ENCODE results near the gene RYR2.

Gene RYR2

GRCh38 chr1:237045278-237046016, 3.5 kb downstream of the RYR2 start:
- Histone ChIP-seq H3K36me3 (ENCODE audit: control insufficient read depth in 2 of 2, insufficient read depth in 2 of 2, low read length in 2 of 2) (no peaks in the 10 kb centered on the region), H3K27ac (ENCODE audit: low read length) (no peak overlapping the region), H3K4me3 (ENCODE audit: low read length in 2 of 2) (no peak overlapping the region), H3K27me3 (ENCODE audit: control insufficient read depth in 1 of 2, insufficient read depth in 2 of 2, low read length in 2 of 2) (no peaks in the 10 kb centered on the region), H3K4me1 (ENCODE audit: control insufficient read depth, insufficient read depth, low read length) (peaks cover 11% of the 10 kb centered on the region), H3K9ac (ENCODE audit: low read length in 2 of 2) (no peak overlapping the region), H3K9me3 (ENCODE audit: control insufficient read depth in 2 of 2, low read length in 2 of 2) (no peaks in the 10 kb centered on the region)

- no peaks in the 10 kb centered on the region for H3K36me3 ChIP-seq (ENCODE audit: control insufficient read depth in 2 of 2, insufficient read depth in 2 of 2, low read length in 2 of 2)
- no peaks in the 10 kb centered on the region for H3K27me3 ChIP-seq (ENCODE audit: control insufficient read depth in 1 of 2, insufficient read depth in 2 of 2, low read length in 2 of 2)
- no peak overlapping the region for H3K9ac ChIP-seq (ENCODE audit: low read length in 2 of 2)
- no peak overlapping the region for H3K27ac ChIP-seq (ENCODE audit: low read length)
- H3K9me3 ChIP-seq (ENCODE audit: control insufficient read depth in 2 of 2, low read length in 2 of 2) = no peaks in the 10 kb centered on the region
- H3K4me1 ChIP-seq (ENCODE audit: control insufficient read depth, insufficient read depth, low read length) = peaks cover 6% of the 10 kb centered on the region
- no peak overlapping the region for H3K4me3 ChIP-seq (ENCODE audit: low read length in 2 of 2)
Observed at GRCh38 chr1:237048803-237049202, 6.8 kb downstream of the RYR2 start.

- no peaks in the 10 kb centered on the region for H3K27me3 ChIP-seq (ENCODE audit: control insufficient read depth in 1 of 2, insufficient read depth in 2 of 2, low read length in 2 of 2)
- no peak overlapping the region for H3K9ac ChIP-seq (ENCODE audit: low read length in 2 of 2)
- H3K36me3 ChIP-seq (ENCODE audit: control insufficient read depth in 2 of 2, insufficient read depth in 2 of 2, low read length in 2 of 2) = no peaks in the 10 kb centered on the region
- no peak overlapping the region for H3K4me3 ChIP-seq (ENCODE audit: low read length in 2 of 2)
- no peak overlapping the region for H3K27ac ChIP-seq (ENCODE audit: low read length)
- H3K4me1 ChIP-seq (ENCODE audit: control insufficient read depth, insufficient read depth, low read length) = no peaks in the 10 kb centered on the region
- no peaks in the 10 kb centered on the region for H3K9me3 ChIP-seq (ENCODE audit: control insufficient read depth in 2 of 2, low read length in 2 of 2)
Observed at GRCh38 chr1:237050185-237050584, 8.2 kb downstream of the RYR2 start.

- Histone ChIP-seq H3K36me3 (ENCODE audit: control insufficient read depth in 2 of 2, insufficient read depth in 2 of 2, low read length in 2 of 2) (no peaks in the 10 kb centered on the region), H3K9ac (ENCODE audit: low read length in 2 of 2) (no peak overlapping the region), H3K4me1 (ENCODE audit: control insufficient read depth, insufficient read depth, low read length) (no peaks in the 10 kb centered on the region), H3K9me3 (ENCODE audit: control insufficient read depth in 2 of 2, low read length in 2 of 2) (no peaks in the 10 kb centered on the region), H3K27ac (ENCODE audit: low read length) (no peak overlapping the region), H3K4me3 (ENCODE audit: low read length in 2 of 2) (no peak overlapping the region), H3K27me3 (ENCODE audit: control insufficient read depth in 1 of 2, insufficient read depth in 2 of 2, low read length in 2 of 2) (no peaks in the 10 kb centered on the region)
Observed at GRCh38 chr1:237050915-237051314, 8.9 kb downstream of the RYR2 start.

GRCh38 chr1:237054313-237054712, 12.3 kb downstream of the RYR2 start:
- Histone ChIP-seq H3K27me3 (ENCODE audit: control insufficient read depth in 1 of 2, insufficient read depth in 2 of 2, low read length in 2 of 2) (no peaks in the 10 kb centered on the region), H3K9me3 (ENCODE audit: control insufficient read depth in 2 of 2, low read length in 2 of 2) (no peaks in the 10 kb centered on the region), H3K27ac (ENCODE audit: low read length) (no peak overlapping the region), H3K9ac (ENCODE audit: low read length in 2 of 2) (no peak overlapping the region), H3K4me3 (ENCODE audit: low read length in 2 of 2) (no peak overlapping the region), H3K36me3 (ENCODE audit: control insufficient read depth in 2 of 2, insufficient read depth in 2 of 2, low read length in 2 of 2) (no peaks in the 10 kb centered on the region), H3K4me1 (ENCODE audit: control insufficient read depth, insufficient read depth, low read length) (no peaks in the 10 kb centered on the region)

- Histone ChIP-seq H3K9ac (ENCODE audit: low read length in 2 of 2) (no peak overlapping the region), H3K27ac (ENCODE audit: low read length) (no peak overlapping the region), H3K4me3 (ENCODE audit: low read length in 2 of 2) (no peak overlapping the region), H3K9me3 (ENCODE audit: control insufficient read depth in 2 of 2, low read length in 2 of 2) (peaks cover 0 to 3% of the 10 kb centered on the region in 2 donors), H3K4me1 (ENCODE audit: control insufficient read depth, insufficient read depth, low read length) (no peaks in the 10 kb centered on the region), H3K27me3 (ENCODE audit: control insufficient read depth in 1 of 2, insufficient read depth in 2 of 2, low read length in 2 of 2) (no peaks in the 10 kb centered on the region), H3K36me3 (ENCODE audit: control insufficient read depth in 2 of 2, insufficient read depth in 2 of 2, low read length in 2 of 2) (no peaks in the 10 kb centered on the region)
Observed at GRCh38 chr1:237058470-237058869, 16.5 kb downstream of the RYR2 start.

- Histone ChIP-seq H3K4me3 (ENCODE audit: low read length in 2 of 2) (no peak overlapping the region), H3K27ac (ENCODE audit: low read length) (no peak overlapping the region), H3K4me1 (ENCODE audit: control insufficient read depth, insufficient read depth, low read length) (no peaks in the 10 kb centered on the region)
Observed at GRCh38 chr1:237059244-237059643, 17.3 kb downstream of the RYR2 start.

GRCh38 chr1:237062976-237063375, 21.0 kb downstream of the RYR2 start:
- Histone ChIP-seq H3K9ac (ENCODE audit: low read length in 2 of 2) (no peak overlapping the region), H3K36me3 (ENCODE audit: control insufficient read depth in 2 of 2, insufficient read depth in 2 of 2, low read length in 2 of 2) (no peaks in the 10 kb centered on the region), H3K4me1 (ENCODE audit: control insufficient read depth, insufficient read depth, low read length) (no peaks in the 10 kb centered on the region), H3K9me3 (ENCODE audit: control insufficient read depth in 2 of 2, low read length in 2 of 2) (peaks cover 0 to 3% of the 10 kb centered on the region in 2 donors), H3K27me3 (ENCODE audit: control insufficient read depth in 1 of 2, insufficient read depth in 2 of 2, low read length in 2 of 2) (no peaks in the 10 kb centered on the region), H3K27ac (ENCODE audit: low read length) (no peak overlapping the region), H3K4me3 (ENCODE audit: low read length in 2 of 2) (no peak overlapping the region)

More at GRCh38 chr1:237059244-237059643, 17.3 kb downstream of the RYR2 start:
- no peak overlapping the region for H3K9ac ChIP-seq (ENCODE audit: low read length in 2 of 2)
- no peaks in the 10 kb centered on the region for H3K27me3 ChIP-seq (ENCODE audit: control insufficient read depth in 1 of 2, insufficient read depth in 2 of 2, low read length in 2 of 2)
- peaks cover 0 to 3% of the 10 kb centered on the region in 2 donors for H3K9me3 ChIP-seq (ENCODE audit: control insufficient read depth in 2 of 2, low read length in 2 of 2)
- H3K36me3 ChIP-seq (ENCODE audit: control insufficient read depth in 2 of 2, insufficient read depth in 2 of 2, low read length in 2 of 2) = no peaks in the 10 kb centered on the region

- Histone ChIP-seq H3K27me3 (ENCODE audit: control insufficient read depth in 1 of 2, insufficient read depth in 2 of 2, low read length in 2 of 2) (no peaks in the 10 kb centered on the region), H3K36me3 (ENCODE audit: control insufficient read depth in 2 of 2, insufficient read depth in 2 of 2, low read length in 2 of 2) (no peaks in the 10 kb centered on the region), H3K27ac (ENCODE audit: low read length) (no peak overlapping the region), H3K4me3 (ENCODE audit: low read length in 2 of 2) (no peak overlapping the region), H3K4me1 (ENCODE audit: control insufficient read depth, insufficient read depth, low read length) (no peaks in the 10 kb centered on the region), H3K9me3 (ENCODE audit: control insufficient read depth in 2 of 2, low read length in 2 of 2) (peaks cover 0 to 3% of the 10 kb centered on the region in 2 donors), H3K9ac (ENCODE audit: low read length in 2 of 2) (no peak overlapping the region)
Observed at GRCh38 chr1:237065903-237066302, 23.9 kb downstream of the RYR2 start.

GRCh38 chr1:237070519-237070918, 28.5 kb downstream of the RYR2 start:
- no peak overlapping the region for H3K27ac ChIP-seq (ENCODE audit: low read length)
- H3K9me3 ChIP-seq (ENCODE audit: control insufficient read depth in 2 of 2, low read length in 2 of 2) = no peaks in the 10 kb centered on the region
- no peaks in the 10 kb centered on the region for H3K4me1 ChIP-seq (ENCODE audit: control insufficient read depth, insufficient read depth, low read length)

GRCh38 chr1:237071641-237072420, 29.8 kb downstream of the RYR2 start:
- no peak overlapping the region for H3K27ac ChIP-seq (ENCODE audit: low read length)
- H3K9ac ChIP-seq (ENCODE audit: low read length in 2 of 2) = no peak overlapping the region
- no peaks in the 10 kb centered on the region for H3K27me3 ChIP-seq (ENCODE audit: control insufficient read depth in 1 of 2, insufficient read depth in 2 of 2, low read length in 2 of 2)
- H3K9me3 ChIP-seq (ENCODE audit: control insufficient read depth in 2 of 2, low read length in 2 of 2) = no peaks in the 10 kb centered on the region
- no peaks in the 10 kb centered on the region for H3K4me1 ChIP-seq (ENCODE audit: control insufficient read depth, insufficient read depth, low read length)
- no peaks in the 10 kb centered on the region for H3K36me3 ChIP-seq (ENCODE audit: control insufficient read depth in 2 of 2, insufficient read depth in 2 of 2, low read length in 2 of 2)
- no peak overlapping the region for H3K4me3 ChIP-seq (ENCODE audit: low read length in 2 of 2)

More at GRCh38 chr1:237070519-237070918, 28.5 kb downstream of the RYR2 start:
- Histone ChIP-seq H3K36me3 (ENCODE audit: control insufficient read depth in 2 of 2, insufficient read depth in 2 of 2, low read length in 2 of 2) (no peaks in the 10 kb centered on the region), H3K27me3 (ENCODE audit: control insufficient read depth in 1 of 2, insufficient read depth in 2 of 2, low read length in 2 of 2) (no peaks in the 10 kb centered on the region), H3K9ac (ENCODE audit: low read length in 2 of 2) (no peak overlapping the region), H3K4me3 (ENCODE audit: low read length in 2 of 2) (no peak overlapping the region)
